ENCODE data around the gene MAPT.
A peak's percentile ranks its signal among the peaks of the same experiment; 100 is the strongest.

Gene MAPT

DNA sequence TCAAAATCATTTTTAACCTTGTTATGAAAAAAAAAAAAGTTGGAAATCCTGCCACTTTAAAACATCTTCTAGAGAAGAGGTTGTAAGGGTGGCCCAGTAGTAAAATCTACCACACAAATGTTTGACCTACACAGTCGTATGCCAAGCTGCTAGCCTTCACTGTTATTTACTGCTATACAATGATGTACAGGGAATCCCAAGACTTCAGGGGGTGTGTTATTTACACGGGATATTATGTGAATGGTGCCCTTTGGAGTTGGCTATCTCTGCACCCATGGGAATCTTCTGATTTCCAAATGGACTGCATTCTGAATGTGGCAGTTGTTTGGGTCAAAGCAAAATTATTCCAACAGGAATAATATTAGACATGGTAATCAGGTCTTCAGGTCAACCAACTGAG, 150.6 kb downstream of the MAPT start:
- Histone ChIP-seq H3K9me3 (ENCODE audit: control insufficient read depth, low read length) (no peaks in the 10 kb centered on the region), H3K27me3 (ENCODE audit: control insufficient read depth in 1 of 2, insufficient read depth in 1 of 2, low read length in 2 of 2) (no peaks in the 10 kb centered on the region), H3K4ac (ENCODE audit: low read depth in 1 of 2, low read length in 2 of 2) (no peak overlapping the region), H3K18ac (ENCODE audit: low read depth in 1 of 2, low read length in 2 of 2) (no peak overlapping the region), H3K14ac (ENCODE audit: low read length in 2 of 2) (no peak overlapping the region), H3K79me1 (replicated peaks; ENCODE audit: low read length, poor library complexity, severe bottlenecking) (peaks cover 27% of the 10 kb centered on the region), H3K9ac (ENCODE audit: low read length) (no peak overlapping the region), H2AFZ (ENCODE audit: low read depth, low read length) (no peak overlapping the region), H2BK12ac (ENCODE audit: low read length in 2 of 2) (no peak overlapping the region), H4K91ac (ENCODE audit: low read length) (no peak overlapping the region), H3K4me3 (ENCODE audit: insufficient read depth in 1 of 2, low read depth in 1 of 2, low read length in 2 of 2) (no peak overlapping the region), H2BK15ac (ENCODE audit: low read depth, poor library complexity, severe bottlenecking) (no peak overlapping the region), H3K4me1 (ENCODE audit: control insufficient read depth, insufficient read depth, low read depth, low read length) (no peaks in the 10 kb centered on the region), H2AK5ac (ENCODE audit: low read length, severe bottlenecking) (no peak overlapping the region), H2BK5ac (ENCODE audit: low read depth, low read length, poor library complexity, severe bottlenecking) (no peak overlapping the region), H3K23ac (ENCODE audit: low read length in 2 of 2) (no peak overlapping the region), H3K36me3 (ENCODE audit: control insufficient read depth in 1 of 2, insufficient read depth in 2 of 2, low read depth in 1 of 2, low read length in 2 of 2) (peaks cover 25 to 84% of the 10 kb centered on the region in 2 experiments), H4K8ac (ENCODE audit: low read length) (no peak overlapping the region), H2BK120ac (ENCODE audit: low read depth, low read length) (no peak overlapping the region), H3K4me2 (ENCODE audit: low read length, poor library complexity, severe bottlenecking) (no peak overlapping the region), H3K27ac (ENCODE audit: low read length, poor library complexity, severe bottlenecking) (no peak overlapping the region)
- no peak for DNase-seq
- 65% methylated on average over 1 of the region's 2 CpGs for WGBS

DNA sequence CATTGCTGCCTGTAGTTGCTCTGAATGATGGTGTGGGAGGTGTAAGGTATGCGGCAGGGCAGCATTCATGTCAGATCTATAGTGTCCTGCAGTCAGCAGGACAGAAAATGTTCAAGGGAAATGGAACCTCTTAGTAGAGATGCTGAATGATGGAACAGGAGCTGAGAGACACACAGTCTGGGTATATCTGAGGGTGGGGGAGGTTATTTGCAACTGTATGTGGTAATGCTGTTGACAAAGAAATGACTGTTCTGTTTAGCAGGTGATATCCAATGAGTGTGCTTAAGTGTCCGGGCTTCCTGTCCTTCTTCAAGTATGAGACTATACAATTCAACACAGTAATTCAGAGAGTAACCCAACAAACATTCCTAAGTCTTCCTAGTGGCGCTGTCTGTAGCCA, 151.3 kb downstream of the MAPT start:
- Histone ChIP-seq H3K14ac (ENCODE audit: low read length in 2 of 2) (no peak overlapping the region), H3K27ac (ENCODE audit: low read length, poor library complexity, severe bottlenecking) (no peak overlapping the region), H3K27me3 (ENCODE audit: control insufficient read depth in 1 of 2, insufficient read depth in 1 of 2, low read length in 2 of 2) (no peaks in the 10 kb centered on the region), H3K4me1 (ENCODE audit: control insufficient read depth, insufficient read depth, low read depth, low read length) (no peaks in the 10 kb centered on the region), H3K4me2 (ENCODE audit: low read length, poor library complexity, severe bottlenecking) (no peak overlapping the region), H3K18ac (ENCODE audit: low read depth in 1 of 2, low read length in 2 of 2) (no peak overlapping the region), H3K23ac (ENCODE audit: low read length in 2 of 2) (no peak overlapping the region), H3K36me3 (ENCODE audit: control insufficient read depth in 1 of 2, insufficient read depth in 2 of 2, low read depth in 1 of 2, low read length in 2 of 2) (peaks cover 28 to 84% of the 10 kb centered on the region in 2 experiments), H3K9me3 (ENCODE audit: control insufficient read depth, low read length) (no peaks in the 10 kb centered on the region), H4K91ac (ENCODE audit: low read length) (no peak overlapping the region), H3K9ac (ENCODE audit: low read length) (peak overlapping the region; percentile 15), H2BK12ac (ENCODE audit: low read length in 2 of 2) (no peak overlapping the region), H3K79me1 (replicated peaks; ENCODE audit: low read length, poor library complexity, severe bottlenecking) (peaks cover 29% of the 10 kb centered on the region), H2BK5ac (ENCODE audit: low read depth, low read length, poor library complexity, severe bottlenecking) (no peak overlapping the region), H2BK15ac (ENCODE audit: low read depth, poor library complexity, severe bottlenecking) (no peak overlapping the region), H2AK5ac (ENCODE audit: low read length, severe bottlenecking) (no peak overlapping the region), H3K4ac (ENCODE audit: low read depth in 1 of 2, low read length in 2 of 2) (no peak overlapping the region), H4K8ac (ENCODE audit: low read length) (no peak overlapping the region), H3K4me3 (ENCODE audit: insufficient read depth in 1 of 2, low read depth in 1 of 2, low read length in 2 of 2) (no peak overlapping the region), H2BK120ac (ENCODE audit: low read depth, low read length) (no peak overlapping the region), H2AFZ (ENCODE audit: low read depth, low read length) (no peak overlapping the region)
- DNase-seq = peak; percentile 28
- WGBS = 96% methylated on average over 1 of the region's 3 CpGs

DNA sequence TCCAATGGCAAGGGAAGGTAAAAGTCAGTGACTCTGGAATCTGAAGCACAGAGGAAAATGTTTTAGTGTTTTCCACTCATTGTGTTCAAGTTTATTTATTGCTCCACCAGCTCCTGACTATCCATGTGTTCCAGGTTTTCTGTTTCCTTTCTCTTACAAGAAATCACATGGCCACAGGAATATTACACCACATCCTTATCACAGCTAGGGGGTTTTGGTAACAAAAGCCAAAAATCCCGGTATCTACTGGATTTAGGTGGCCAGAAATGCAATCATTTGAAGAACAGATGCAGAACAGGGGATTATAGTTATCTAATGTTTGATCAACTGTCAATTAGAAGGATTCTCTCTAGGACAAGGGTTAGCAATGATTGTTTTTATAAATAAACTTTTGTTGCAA, 152.6 kb downstream of the MAPT start:
- Histone ChIP-seq H2BK15ac (ENCODE audit: low read depth, poor library complexity, severe bottlenecking) (no peak overlapping the region), H3K4me2 (ENCODE audit: low read length, poor library complexity, severe bottlenecking) (no peak overlapping the region), H3K79me1 (replicated peaks; ENCODE audit: low read length, poor library complexity, severe bottlenecking) (peaks cover 25% of the 10 kb centered on the region), H3K4me3 (ENCODE audit: insufficient read depth in 1 of 2, low read depth in 1 of 2, low read length in 2 of 2) (no peak overlapping the region), H3K36me3 (ENCODE audit: control insufficient read depth in 1 of 2, insufficient read depth in 2 of 2, low read depth in 1 of 2, low read length in 2 of 2) (peaks cover 28 to 84% of the 10 kb centered on the region in 2 experiments), H3K23ac (ENCODE audit: low read length in 2 of 2) (no peak overlapping the region), H3K27ac (ENCODE audit: low read length, poor library complexity, severe bottlenecking) (no peak overlapping the region), H3K27me3 (ENCODE audit: control insufficient read depth in 1 of 2, insufficient read depth in 1 of 2, low read length in 2 of 2) (no peaks in the 10 kb centered on the region), H4K91ac (ENCODE audit: low read length) (no peak overlapping the region), H3K18ac (ENCODE audit: low read depth in 1 of 2, low read length in 2 of 2) (no peak overlapping the region), H4K8ac (ENCODE audit: low read length) (no peak overlapping the region), H2AFZ (ENCODE audit: low read depth, low read length) (no peak overlapping the region), H2BK120ac (ENCODE audit: low read depth, low read length) (no peak overlapping the region), H3K9ac (ENCODE audit: low read length) (no peak overlapping the region), H3K4ac (ENCODE audit: low read depth in 1 of 2, low read length in 2 of 2) (no peak overlapping the region), H2BK12ac (ENCODE audit: low read length in 2 of 2) (no peak overlapping the region), H3K14ac (ENCODE audit: low read length in 2 of 2) (no peak overlapping the region), H2AK5ac (ENCODE audit: low read length, severe bottlenecking) (no peak overlapping the region), H3K9me3 (ENCODE audit: control insufficient read depth, low read length) (no peaks in the 10 kb centered on the region), H2BK5ac (ENCODE audit: low read depth, low read length, poor library complexity, severe bottlenecking) (no peak overlapping the region), H3K4me1 (ENCODE audit: control insufficient read depth, insufficient read depth, low read depth, low read length) (no peaks in the 10 kb centered on the region)
- DNase-seq = peak; percentile 44
- 75% methylated on average over 1 of the region's 1 CpG for WGBS

DNA sequence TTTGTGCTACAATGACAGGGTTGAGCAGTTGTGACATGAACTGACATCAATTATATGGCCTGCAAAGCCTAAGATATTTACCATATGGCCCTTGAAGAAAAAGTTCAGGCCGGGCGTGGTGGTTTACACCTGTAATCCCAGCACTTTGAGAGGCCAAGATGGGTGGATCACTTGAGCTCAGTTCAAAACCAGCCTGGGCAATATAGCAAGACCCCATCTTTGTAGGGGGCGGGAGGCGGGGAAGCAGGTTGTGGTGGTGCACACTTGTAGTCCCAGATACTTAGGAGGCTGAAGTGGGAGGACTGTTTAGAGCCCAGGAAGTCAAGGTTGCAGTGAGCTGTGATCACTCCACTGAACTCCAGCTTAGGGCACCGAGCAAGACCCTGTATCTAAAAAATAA, 153.0 kb downstream of the MAPT start:
- Histone ChIP-seq H3K27ac (ENCODE audit: low read length, poor library complexity, severe bottlenecking) (no peak overlapping the region), H3K23ac (ENCODE audit: low read length in 2 of 2) (no peak overlapping the region), H3K9me3 (ENCODE audit: control insufficient read depth, low read length) (no peaks in the 10 kb centered on the region), H3K36me3 (ENCODE audit: control insufficient read depth in 1 of 2, insufficient read depth in 2 of 2, low read depth in 1 of 2, low read length in 2 of 2) (peaks cover 28 to 80% of the 10 kb centered on the region in 2 experiments), H2BK5ac (ENCODE audit: low read depth, low read length, poor library complexity, severe bottlenecking) (no peak overlapping the region), H3K79me1 (replicated peaks; ENCODE audit: low read length, poor library complexity, severe bottlenecking) (peaks cover 24% of the 10 kb centered on the region), H3K4me3 (ENCODE audit: insufficient read depth in 1 of 2, low read depth in 1 of 2, low read length in 2 of 2) (no peak overlapping the region), H4K91ac (ENCODE audit: low read length) (no peak overlapping the region), H3K4ac (ENCODE audit: low read depth in 1 of 2, low read length in 2 of 2) (no peak overlapping the region), H4K8ac (ENCODE audit: low read length) (no peak overlapping the region), H3K27me3 (ENCODE audit: control insufficient read depth in 1 of 2, insufficient read depth in 1 of 2, low read length in 2 of 2) (no peaks in the 10 kb centered on the region), H2BK15ac (ENCODE audit: low read depth, poor library complexity, severe bottlenecking) (no peak overlapping the region), H2AFZ (ENCODE audit: low read depth, low read length) (no peak overlapping the region), H3K14ac (ENCODE audit: low read length in 2 of 2) (no peak overlapping the region), H3K9ac (ENCODE audit: low read length) (no peak overlapping the region), H2BK12ac (ENCODE audit: low read length in 2 of 2) (no peak overlapping the region), H3K18ac (ENCODE audit: low read depth in 1 of 2, low read length in 2 of 2) (no peak overlapping the region), H3K4me1 (ENCODE audit: control insufficient read depth, insufficient read depth, low read depth, low read length) (no peaks in the 10 kb centered on the region), H2BK120ac (ENCODE audit: low read depth, low read length) (no peak overlapping the region), H2AK5ac (ENCODE audit: low read length, severe bottlenecking) (no peak overlapping the region), H3K4me2 (ENCODE audit: low read length, poor library complexity, severe bottlenecking) (no peak overlapping the region)
- DNase-seq = no peak
- 97% methylated on average over 4 of the region's 5 CpGs for WGBS
